OCI-LY7 (cell line): ENCODE results near the gene TGFBR1. TPM values are rescaled to one million over a fixed set of nuclear protein-coding genes. Genes with fewer than 3 reads are reported as not detected.
A peak's percentile ranks its signal among the peaks of the same experiment; 100 is the strongest.

Source experiments
- BruUV-seq: library from RNA; stranded (reverse); fragments of 400-500 nt; replicated peaks from 2 replicates; lab custom pipeline; 2021; lab: Mats Ljungman, UMichigan
- CTCF ChIA-PET: fragments of 300-600 bp; sonication (Branson Sonifier 250); formaldehyde crosslinking; loops from one replicate; lab custom pipeline; 2022; ENCODE audit warnings: antibody characterized with exemption; ENCODE audit not compliant: unreplicated experiment; lab: Charles Lee
- POLR2A ChIA-PET: fragments of 300-600 bp; sonication (Branson Sonifier 250); formaldehyde crosslinking; loops from one replicate; lab custom pipeline; 2022; ENCODE audit warnings: antibody characterized with exemption; lab: Charles Lee
- DNase-seq: peaks from one replicate; pipeline ENCODE4 v3.0.0-alpha.2; 2015; ENCODE audit warnings: low spot score
- H2AFZ ChIP-seq: fragments of 200-600 bp; sonication (generic), shearing (Covaris generic); 2 replicates; pipeline ENCODE4 v1.6.1; 2014; ENCODE audit warnings: mild to moderate bottlenecking, antibody characterized with exemption, low read length, moderate library complexity
- H3K27ac ChIP-seq: fragments of 200-600 bp; sonication (generic); 2 replicates; pipeline ENCODE4 v1.5.1; 2014; ENCODE audit warnings: mixed run types, low read depth, mild to moderate bottlenecking, moderate library complexity, low read length, inconsistent platforms; ENCODE audit not compliant: poor library complexity, severe bottlenecking
- H3K36me3 ChIP-seq: fragments of 200-600 bp; sonication (generic); 2 replicates; pipeline ENCODE4 v1.6.1; 2014; ENCODE audit warnings: mild to moderate bottlenecking, antibody characterized with exemption, low read length, moderate library complexity, mixed read lengths; ENCODE audit not compliant: insufficient read depth
- H3K4me1 ChIP-seq: fragments of 200-600 bp; sonication (generic); 2 replicates; pipeline ENCODE4 v1.5.1; 2014; ENCODE audit warnings: mild to moderate bottlenecking, low read length; ENCODE audit not compliant: insufficient read depth, poor library complexity, severe bottlenecking
- H3K4me2 ChIP-seq: fragments of 200-600 bp; sonication (generic); 2 replicates; pipeline ENCODE4 v1.6.1; 2014; ENCODE audit warnings: mild to moderate bottlenecking, low read length
- H3K4me3 ChIP-seq: fragments of 200-600 bp; sonication (generic); 2 replicates; pipeline ENCODE4 v1.5.1; 2014; ENCODE audit warnings: mild to moderate bottlenecking, low read depth, low read length; ENCODE audit not compliant: poor library complexity, severe bottlenecking
- H3K79me2 ChIP-seq: fragments of 200-600 bp; sonication (generic); 2 replicates; pipeline ENCODE4 v1.6.1; 2016; ENCODE audit warnings: low read depth, mild to moderate bottlenecking, low read length, moderate library complexity, mixed read lengths; ENCODE audit not compliant: insufficient read depth
- H3K9me2 ChIP-seq: fragments of 200-600 bp; sonication (generic); 2 replicates; pipeline ENCODE4 v1.6.1; 2016; ENCODE audit warnings: mild to moderate bottlenecking, low read length, mixed read lengths; ENCODE audit not compliant: insufficient read depth
- H3K9me3 ChIP-seq: fragments of 200-600 bp; sonication (generic); 2 replicates; pipeline ENCODE4 v1.6.1; 2014; ENCODE audit warnings: mild to moderate bottlenecking, mixed run types, low read length, mixed read lengths
- H4K20me1 ChIP-seq: fragments of 200-600 bp; sonication (generic); 2 replicates; pipeline ENCODE4 v1.6.1; 2014; ENCODE audit warnings: mild to moderate bottlenecking, antibody characterized with exemption, low read length, moderate library complexity, mixed read lengths; ENCODE audit not compliant: insufficient read depth
- CTCF ChIP-seq: fragments of 200-600 bp; sonication (generic); conservative IDR thresholded peaks from 2 replicates; pipeline ENCODE4 v1.5.1; 2014; ENCODE audit warnings: mild to moderate bottlenecking, antibody characterized with exemption, low read length, moderate library complexity, mixed read lengths
- EZH2phosphoT487 ChIP-seq: fragments of 200-600 bp; sonication (generic); IDR thresholded peaks from 2 replicates; pipeline ENCODE4 v1.6.1; 2018; ENCODE audit warnings: low read depth, borderline replicate concordance, mild to moderate bottlenecking, mixed run types, antibody characterized with exemption, low read length, moderate library complexity, mixed read lengths
- intact Hi-C: fragments of 100-400 bp; cut with micrococcal nuclease; formaldehyde crosslinking; loops from one replicate; pipeline ENCODE4 v1.10.0; 2022; ENCODE audit not compliant: unreplicated experiment
- small RNA-seq: library from RNA; depleted of rRNA; stranded (forward); fragments of <200 nt; gene quantifications from one replicate; pipeline ENCODE3, GENCODE V24; 2014
- total RNA-seq, 2 experiments: library from RNA; depleted of rRNA in 1 of 2; stranded (reverse); fragments of >200 nt in 1 of 2; shearing (Covaris generic) in 1 of 2; gene quantifications; 2 replicates each; pipeline ENCODE4 v1.2.3, GENCODE V29; 2014 to 2022

The TGFBR1 gene
- total RNA-seq, 2 experiments from 2014 or later: 13.6 to 36.7 TPM

- H3K9me2 ChIP-seq: no peaks in the 10 kb centered on the region
- CTCF ChIA-PET: no interaction called here
- no peak overlapping the region for H2AFZ ChIP-seq
- H3K4me2 ChIP-seq: no peak overlapping the region
- no peak overlapping the region for H3K27ac ChIP-seq
- BruUV-seq: no TSS peak
- H3K36me3 ChIP-seq: no peaks in the 10 kb centered on the region
- H3K4me1 ChIP-seq: no peaks in the 10 kb centered on the region
- no peaks in the 10 kb centered on the region for H4K20me1 ChIP-seq
- no peaks in the 10 kb centered on the region for H3K79me2 ChIP-seq
- POLR2A ChIA-PET: interaction anchor here (1.0 to 1.4 kb wide), 2 partner anchors 8 to 82 kb away, joined by 3 to 5 read pairs; no protein-coding TSS in a partner anchor
- no peak for DNase-seq
- TF ChIP-seq EZH2phosphoT487: no peak
- TF ChIP-seq CTCF: no peak
- H3K9me3 ChIP-seq: no peaks in the 10 kb centered on the region
- intact Hi-C loops: no loop called here
- H3K4me3 ChIP-seq: no peak overlapping the region
Measured at GRCh38 chr9:99201603-99202002, 96.7 kb downstream of the TGFBR1 start.

Small RNAs within 50 kb of the gene (small RNA-seq; reads per million reads assigned to genes)
- gene RN7SL794P (not detected), gene RNA5SP290 (0.57 reads per million, percentile 14 among the genes with 10 or more reads in this experiment)

Other genes starting within 250 kb of the TGFBR1 start
- not detected in 2 replicates for gene COL15A1, start 161.2 kb upstream of the TGFBR1 start, total RNA-seq (2014; rRNA removed; shearing (Covaris generic))
- not detected in 2 replicates for gene COL15A1, start 161.2 kb upstream of the TGFBR1 start, total RNA-seq (2022)
- gene ALG2, start 116.8 kb downstream of the TGFBR1 start, total RNA-seq (2014; rRNA removed; shearing (Covaris generic)): 22.2 and 26.5 TPM in 2 replicates
- gene ALG2, start 116.8 kb downstream of the TGFBR1 start, total RNA-seq (2022): 35.2 and 35.3 TPM in 2 replicates
- 97.5 and 106 TPM in 2 replicates for gene SEC61B, start 117.2 kb downstream of the TGFBR1 start, total RNA-seq (2014; rRNA removed; shearing (Covaris generic))
- gene SEC61B, start 117.2 kb downstream of the TGFBR1 start, total RNA-seq (2022): 234 and 279 TPM in 2 replicates